ENCODE measurements around the gene LAMC3. TPM values are rescaled to one million over a fixed set of nuclear protein-coding genes. Genes with fewer than 3 reads are reported as not detected.
A peak's percentile ranks its signal among the peaks of the same experiment; 100 is the strongest.

The LAMC3 gene
- total RNA-seq, 3 donors from 2014 or later: 0.58 to 0.73 (median 0.69) TPM

GRCh38 chr9:131011274-131012022 is 2.5 kb downstream of the LAMC3 start:
- TF ChIP-seq CTCF (IDR thresholded peaks at IDR 0.05): no peak
- intact Hi-C loops (cut with DNase I, micrococcal nuclease): no loop called here
- H3K36me3 ChIP-seq (ENCODE audit: low read depth): no peaks in the 10 kb centered on the region
- no peaks in the 10 kb centered on the region for H3K4me1 ChIP-seq (ENCODE audit: low read depth)
- H3K9me3 ChIP-seq: no peaks in the 10 kb centered on the region
- no peak overlapping the region for H3K4me3 ChIP-seq
- ATAC-seq (no peak), DNase-seq (no peak)

GRCh38 chr9:131012023-131012334 is 3.0 kb downstream of the LAMC3 start:
- Histone ChIP-seq H3K9me3 (no peaks in the 10 kb centered on the region), H3K4me1 (ENCODE audit: low read depth) (no peaks in the 10 kb centered on the region), H3K4me3 (no peak overlapping the region), H3K36me3 (ENCODE audit: low read depth) (no peaks in the 10 kb centered on the region)
- intact Hi-C loops (cut with DNase I, micrococcal nuclease): no loop called here
- no peak for ATAC-seq
- no peak for TF ChIP-seq CTCF (IDR thresholded peaks at IDR 0.05)
- no peak for DNase-seq

GRCh38 chr9:131012396-131012917 is 3.5 kb downstream of the LAMC3 start:
- no peak overlapping the region for H3K4me3 ChIP-seq
- intact Hi-C loops (cut with DNase I, micrococcal nuclease): no loop called here
- ATAC-seq (no peak), DNase-seq (peak in 1 of 3 donors; percentile 24)
- no peak for TF ChIP-seq CTCF (IDR thresholded peaks at IDR 0.05)
- H3K9me3 ChIP-seq: no peaks in the 10 kb centered on the region
- no peaks in the 10 kb centered on the region for H3K36me3 ChIP-seq (ENCODE audit: low read depth)
- H3K4me1 ChIP-seq (ENCODE audit: low read depth): no peaks in the 10 kb centered on the region

- ATAC-seq (no peak), DNase-seq (peak in 1 of 3 donors; percentile 21)
- intact Hi-C loops (cut with DNase I, micrococcal nuclease): no loop called here
- no peaks in the 10 kb centered on the region for H3K36me3 ChIP-seq (ENCODE audit: low read depth)
- no peaks in the 10 kb centered on the region for H3K9me3 ChIP-seq
- no peak overlapping the region for H3K4me3 ChIP-seq
- no peak for TF ChIP-seq CTCF (IDR thresholded peaks at IDR 0.05)
- no peaks in the 10 kb centered on the region for H3K4me1 ChIP-seq (ENCODE audit: low read depth)
Measured at GRCh38 chr9:131013015-131013755, 4.2 kb downstream of the LAMC3 start.

GRCh38 chr9:131013771-131014676 is 5.0 kb downstream of the LAMC3 start:
- intact Hi-C loops (cut with DNase I, micrococcal nuclease): no loop called here
- Histone ChIP-seq H3K9me3 (no peaks in the 10 kb centered on the region), H3K36me3 (ENCODE audit: low read depth) (no peaks in the 10 kb centered on the region), H3K4me1 (ENCODE audit: low read depth) (no peaks in the 10 kb centered on the region), H3K4me3 (no peak overlapping the region)
- DNase-seq (peak in 1 of 3 donors; percentile 27), ATAC-seq (no peak)
- TF ChIP-seq CTCF (IDR thresholded peaks at IDR 0.05): no peak

Data from mucosa of descending colon (tissue), 3 donors.